Measurements from ENCODE around the gene CLK4.
A peak's percentile ranks its signal among the peaks of the same experiment; 100 is the strongest.

The CLK4 gene

GRCh38 chr5:178632285-178632684 is 5.4 kb upstream of the CLK4 start:
- H3K4me3 Mint-ChIP-seq = no peak overlapping the region
- H3K9me3 Mint-ChIP-seq = peaks cover 12% of the 10 kb centered on the region
- H3K36me3 Mint-ChIP-seq (ENCODE audit: low read depth) = no peaks in the 10 kb centered on the region
- no peak overlapping the region for H3K27ac Mint-ChIP-seq
- TF ChIP-seq, protein P1, sequence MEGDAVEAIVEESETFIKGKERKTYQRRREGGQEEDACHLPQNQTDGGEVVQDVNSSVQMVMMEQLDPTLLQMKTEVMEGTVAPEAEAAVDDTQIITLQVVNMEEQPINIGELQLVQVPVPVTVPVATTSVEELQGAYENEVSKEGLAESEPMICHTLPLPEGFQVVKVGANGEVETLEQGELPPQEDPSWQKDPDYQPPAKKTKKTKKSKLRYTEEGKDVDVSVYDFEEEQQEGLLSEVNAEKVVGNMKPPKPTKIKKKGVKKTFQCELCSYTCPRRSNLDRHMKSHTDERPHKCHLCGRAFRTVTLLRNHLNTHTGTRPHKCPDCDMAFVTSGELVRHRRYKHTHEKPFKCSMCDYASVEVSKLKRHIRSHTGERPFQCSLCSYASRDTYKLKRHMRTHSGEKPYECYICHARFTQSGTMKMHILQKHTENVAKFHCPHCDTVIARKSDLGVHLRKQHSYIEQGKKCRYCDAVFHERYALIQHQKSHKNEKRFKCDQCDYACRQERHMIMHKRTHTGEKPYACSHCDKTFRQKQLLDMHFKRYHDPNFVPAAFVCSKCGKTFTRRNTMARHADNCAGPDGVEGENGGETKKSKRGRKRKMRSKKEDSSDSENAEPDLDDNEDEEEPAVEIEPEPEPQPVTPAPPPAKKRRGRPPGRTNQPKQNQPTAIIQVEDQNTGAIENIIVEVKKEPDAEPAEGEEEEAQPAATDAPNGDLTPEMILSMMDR (IDR thresholded peaks at IDR 0.05) = no peak
- peaks cover 30% of the 10 kb centered on the region for H3K4me1 Mint-ChIP-seq
- DNase-seq = no peak
- peaks cover 6% of the 10 kb centered on the region for H3K27me3 Mint-ChIP-seq (ENCODE audit: low read depth, poor library complexity)

DNA sequence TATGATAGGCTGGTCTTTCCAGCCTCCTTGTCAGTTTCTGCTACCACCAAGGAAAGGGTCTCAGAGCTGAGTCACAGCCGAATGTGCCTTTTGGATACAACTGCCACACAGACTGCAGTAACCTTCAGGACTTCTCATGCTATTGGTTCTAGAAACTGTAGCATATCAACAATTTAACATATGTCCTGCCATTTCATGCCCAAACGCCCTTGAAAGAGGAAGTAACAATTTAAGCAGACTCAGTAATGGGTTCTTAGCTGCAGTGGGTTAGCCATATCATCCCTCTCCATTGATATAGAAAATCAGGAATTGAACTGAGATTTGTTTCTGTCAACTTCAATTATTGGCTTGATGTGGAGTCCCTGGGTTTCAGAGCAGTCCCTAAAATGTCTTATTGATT is 4.1 kb upstream of the CLK4 start:
- Mint-ChIP-seq H3K27me3 (ENCODE audit: low read depth, poor library complexity) (peaks cover 6% of the 10 kb centered on the region), H3K9me3 (peaks cover 8% of the 10 kb centered on the region), H3K36me3 (ENCODE audit: low read depth) (no peaks in the 10 kb centered on the region), H3K4me1 (peaks cover 30% of the 10 kb centered on the region), H3K4me3 (no peak overlapping the region), H3K27ac (peak overlapping the region; percentile 68)
- DNase-seq = no peak
- TF ChIP-seq, protein P1 (IDR thresholded peaks at IDR 0.05) = no peak

DNA sequence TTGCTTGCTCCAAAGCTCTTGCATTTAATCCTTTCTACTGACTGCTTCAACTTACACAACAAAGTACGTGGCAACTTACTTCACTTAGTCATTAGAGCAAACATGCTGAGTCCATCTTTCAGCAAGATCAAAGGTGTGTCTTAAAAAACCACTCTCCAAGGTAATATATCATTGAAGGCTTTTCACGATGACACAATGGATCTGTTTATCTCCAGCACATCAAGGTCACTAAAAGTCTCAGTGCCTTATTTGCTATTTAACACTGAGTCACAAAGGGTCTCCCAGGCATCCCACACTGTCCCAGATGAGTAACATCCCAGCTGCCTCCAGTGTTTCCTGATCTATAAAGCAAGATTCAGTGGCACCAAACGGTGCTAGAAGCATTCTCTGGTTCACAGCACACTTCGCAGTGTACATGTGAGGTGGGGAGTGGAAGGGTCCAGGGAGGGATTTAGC is 3.7 kb upstream of the CLK4 start:
- TF ChIP-seq, protein P1 (IDR thresholded peaks at IDR 0.05) = no peak
- peaks cover 34% of the 10 kb centered on the region for H3K4me1 Mint-ChIP-seq
- no peak overlapping the region for H3K4me3 Mint-ChIP-seq
- no peak for DNase-seq
- H3K27ac Mint-ChIP-seq = peak overlapping the region; percentile 68
- peaks cover 6% of the 10 kb centered on the region for H3K27me3 Mint-ChIP-seq (ENCODE audit: low read depth, poor library complexity)
- no peaks in the 10 kb centered on the region for H3K36me3 Mint-ChIP-seq (ENCODE audit: low read depth)
- H3K9me3 Mint-ChIP-seq = peaks cover 8% of the 10 kb centered on the region

DNA sequence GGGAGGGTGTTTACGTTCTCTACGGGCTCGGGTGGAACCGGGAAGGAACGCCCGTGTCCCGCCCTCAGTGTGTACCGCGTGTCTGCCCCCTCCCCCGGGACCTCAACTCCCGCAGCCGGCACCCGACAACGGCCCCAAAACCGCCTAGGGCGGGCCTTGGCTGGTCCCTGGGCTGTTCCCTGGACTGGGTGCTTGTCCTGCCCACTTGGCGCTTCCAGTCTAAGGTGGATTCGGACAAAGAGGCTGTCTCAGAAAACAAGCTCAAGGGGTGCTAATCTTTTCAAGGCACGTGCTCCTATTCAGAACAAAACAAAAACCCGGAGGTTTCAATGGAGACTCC is 379 bp upstream of the CLK4 start:
- TF ChIP-seq, protein P1 (IDR thresholded peaks at IDR 0.05) = no peak
- H3K9me3 Mint-ChIP-seq = peaks cover 8% of the 10 kb centered on the region
- H3K27ac Mint-ChIP-seq = no peak overlapping the region
- DNase-seq = no peak
- no peaks in the 10 kb centered on the region for H3K27me3 Mint-ChIP-seq (ENCODE audit: low read depth, poor library complexity)
- peaks cover 55% of the 10 kb centered on the region for H3K4me1 Mint-ChIP-seq
- peak overlapping the region; percentile 72 for H3K4me3 Mint-ChIP-seq
- peaks cover 12% of the 10 kb centered on the region for H3K36me3 Mint-ChIP-seq (ENCODE audit: low read depth)

- Mint-ChIP-seq H3K27ac (peak overlapping the region; percentile 91), H3K4me3 (peak overlapping the region; percentile 99), H3K36me3 (ENCODE audit: low read depth) (peaks cover 23% of the 10 kb centered on the region), H3K4me1 (peaks cover 54% of the 10 kb centered on the region), H3K9me3 (peaks cover 8% of the 10 kb centered on the region), H3K27me3 (ENCODE audit: low read depth, poor library complexity) (no peaks in the 10 kb centered on the region)
- TF ChIP-seq, protein P1 (IDR thresholded peaks at IDR 0.05) = no peak
- no peak for DNase-seq
These were observed 969 bp downstream of the CLK4 start for GRCh38 chr5:178625679-178626483.

Data from nephron progenitor cell (in vitro differentiated cells).